Keratinocyte (primary cell): ENCODE data around the gene GALNT2.

Source experiments
- CTCF ChIP-seq, 3 experiments: IDR thresholded peaks in 1 of 3; conservative IDR thresholded peaks in 1 of 3; optimal IDR thresholded peaks in 1 of 3; 2 replicates in 2 of 3; 3 replicates in 1 of 3; pipeline versions ENCODE3 to v1.5.1; 2011; ENCODE audit warnings: low read length in 3 of 3, mild to moderate bottlenecking in 3 of 3, moderate library complexity in 2 of 3, control low read depth in 1 of 3, inconsistent platforms in 1 of 3; ENCODE audit not compliant: insufficient read depth in 2 of 3; ENCODE audit errors: extremely low read depth in 1 of 3
- EZH2 ChIP-seq: IDR thresholded peaks from one replicate; pipeline ENCODE4 v1.6.1; 2012; ENCODE audit warnings: inconsistent platforms, mild to moderate bottlenecking, low read length, moderate library complexity

- TF ChIP-seq CTCF (optimal IDR thresholded peaks at IDR 0.05 in 1 of 3, IDR thresholded peaks at IDR 0.05 in 1 of 3, conservative IDR thresholded peaks at IDR 0.05 in 1 of 3; ENCODE audit: extremely low read depth in 1 of 3, insufficient read depth in 2 of 3, low read length in 3 of 3) (no peak), EZH2 (no peak)
Measured at GRCh38 chr1:230279583-230279945, 212.5 kb downstream of the GALNT2 start.
